Measurements from ENCODE around the gene DENND10.
"Not testable (repeated sequence)": the region's sequence is repeated elsewhere in the genome, so short reads cannot be mapped to it uniquely, and the experiment has no call there.

The DENND10 gene

DNA sequence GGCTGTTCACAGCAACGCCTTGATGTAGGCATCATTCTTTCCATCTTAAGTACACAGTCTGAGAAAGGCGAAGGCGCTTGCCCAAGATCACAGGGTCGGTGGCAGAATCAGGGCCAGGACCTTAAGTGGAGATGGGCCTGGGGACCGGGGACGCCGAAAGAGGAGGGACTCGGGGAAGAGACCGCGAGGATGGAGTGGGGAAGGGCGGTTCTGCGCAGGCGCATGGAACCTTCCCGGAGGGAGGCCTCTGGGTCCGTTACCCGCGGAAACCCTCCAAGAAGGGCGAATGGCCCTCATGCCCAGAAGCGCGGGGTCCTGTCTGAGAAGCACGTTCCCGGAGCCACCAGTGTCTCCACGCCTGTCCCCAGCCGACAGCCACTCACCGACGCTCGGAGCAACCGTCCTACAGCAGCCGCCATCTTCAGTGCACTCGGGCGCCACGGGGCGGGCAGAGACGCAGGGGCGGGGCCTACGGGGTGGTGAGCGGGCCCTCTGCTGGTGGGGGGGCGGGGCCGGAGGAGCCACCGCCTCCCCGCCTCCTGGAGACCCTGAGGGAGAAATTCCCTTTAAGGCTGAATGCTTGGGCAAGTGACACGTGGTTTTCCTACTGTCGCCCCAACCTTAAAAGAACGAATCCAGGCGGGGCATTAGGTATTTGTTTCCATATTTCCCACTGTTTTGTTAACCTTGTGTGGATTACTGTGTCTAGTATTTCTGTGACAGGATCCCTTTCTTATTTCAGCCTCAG lies 74.6 kb downstream of the DENND10 start, which contains the start of gene PRDX3:
Gene PRDX3, minus strand, starts transcription at position 441 of the 748 bp plus-strand sequence. Its CDS starts 22 bp downstream, at position 419.
- peak; percentile 98 for DNase-seq (ENCODE audit: extremely low spot score)
- TF ChIP-seq ZNF384 (IDR thresholded peaks at IDR 0.05) = no peak
- TF ChIP-seq HDGF (IDR thresholded peaks at IDR 0.05; ENCODE audit: borderline replicate concordance) = peak; percentile 44; the same call in 1 of the 2 replicates
- TF ChIP-seq L3MBTL2 (conservative IDR thresholded peaks at IDR 0.05) = peak; percentile 51
- CTCF ChIA-PET = no interaction called here
- POLR2A ChIA-PET = interaction anchor here (0.7 to 1.0 kb wide), 3 partner anchors 11 to 24 kb away, joined by 3 to 4 read pairs (median 3); no protein-coding TSS in a partner anchor

- DNase-seq (ENCODE audit: extremely low spot score) = not testable (repeated sequence)
- POLR2A ChIA-PET = interaction anchor here (1.1 kb wide), 1 partner anchor 362 kb away, joined by 3 read pairs; the partner anchor contains the start of gene RGS10
- CTCF ChIA-PET = interaction anchor here (0.6 to 0.7 kb wide), 3 partner anchors 249 to 683 kb away, joined by 3 to 4 read pairs (median 3); no protein-coding TSS in a partner anchor
These were observed 77.0 kb downstream of the DENND10 start for GRCh38 chr10:119180850-119181400.

DNA sequence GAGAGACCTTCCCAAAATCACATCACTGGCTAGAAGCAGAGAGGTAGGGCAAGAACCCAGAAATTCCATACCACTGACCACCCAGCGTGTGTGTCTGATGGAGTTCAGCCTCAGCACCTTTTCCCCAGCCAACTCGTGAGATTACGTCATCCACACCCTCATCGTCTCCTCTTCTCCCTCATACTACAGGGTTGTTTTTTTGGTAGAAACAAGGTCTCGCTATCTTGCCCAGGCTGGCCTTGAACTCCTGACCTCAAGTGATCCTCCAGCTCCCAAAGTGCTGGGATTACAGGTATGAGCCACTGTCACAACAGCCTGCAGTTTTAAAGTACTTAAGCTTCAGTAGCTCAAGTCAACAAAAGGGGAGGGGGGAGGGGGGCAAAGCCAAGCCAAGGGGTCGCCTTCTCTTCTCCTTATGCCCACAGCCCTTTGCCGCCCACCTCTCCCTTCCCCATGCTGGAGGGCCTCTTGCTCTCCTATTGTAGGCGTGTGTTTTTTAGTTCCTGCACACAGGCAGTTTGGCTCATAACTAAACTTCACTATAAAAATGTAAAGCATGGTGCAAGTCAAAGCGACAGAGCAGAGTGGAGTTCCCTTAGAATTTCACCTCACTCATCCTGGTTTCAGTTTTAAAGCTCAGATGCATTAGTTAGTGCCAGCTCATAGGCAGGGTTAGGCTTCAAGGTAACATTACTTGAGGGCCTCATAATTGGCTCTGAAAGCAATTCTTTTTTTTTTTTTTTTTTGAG lies 79.9 kb downstream of the DENND10 start:
- POLR2A ChIA-PET = interaction anchor here (0.6 kb wide), 1 partner anchor 258 kb away, joined by 5 read pairs; no protein-coding TSS in a partner anchor
- TF ChIP-seq FOXA1 (IDR thresholded peaks at IDR 0.05) (no peak), TARDBP (IDR thresholded peaks at IDR 0.05) (no peak), HDGF (IDR thresholded peaks at IDR 0.05; ENCODE audit: borderline replicate concordance) (no peak), PKNOX1 (IDR thresholded peaks at IDR 0.05) (no peak), FOXK2 (IDR thresholded peaks at IDR 0.05) (no peak), NFRKB (IDR thresholded peaks at IDR 0.05) (no peak)
- no peak for DNase-seq (ENCODE audit: extremely low spot score)
- CTCF ChIA-PET = interaction anchor here (0.6 to 1.1 kb wide), 2 partner anchors 15 to 101 kb away, joined by 4 to 6 read pairs; no protein-coding TSS in a partner anchor

All from HEK293T (cell line).